Gastrocnemius medialis (tissue), 4 donors: ENCODE results near the gene STEAP1.

Experiments
- POLR2A ChIP-seq, 2 donors: fragments of 450-650 bp; IDR thresholded peaks; one replicate each; pipeline ENCODE4 v1.6.1; 2017; ENCODE audit warnings: antibody characterized with exemption in 2 of 2, mild to moderate bottlenecking in 2 of 2, moderate library complexity in 2 of 2
- TF ChIP-seq, protein P1 (sequence below), 5 experiments: fragments of 450-650 bp in 3 of 5; fragments of 200-600 bp in 2 of 5; sonication (generic) in 2 of 5; IDR thresholded peaks in 4 of 5; conservative IDR thresholded peaks in 1 of 5; 1 replicate in 4 of 5; 2 replicates in 1 of 5; pipeline ENCODE4 v1.5.1; 2016 to 2019; ENCODE audit warnings: antibody characterized with exemption in 5 of 5, mild to moderate bottlenecking in 3 of 5, moderate library complexity in 3 of 5

DNA sequence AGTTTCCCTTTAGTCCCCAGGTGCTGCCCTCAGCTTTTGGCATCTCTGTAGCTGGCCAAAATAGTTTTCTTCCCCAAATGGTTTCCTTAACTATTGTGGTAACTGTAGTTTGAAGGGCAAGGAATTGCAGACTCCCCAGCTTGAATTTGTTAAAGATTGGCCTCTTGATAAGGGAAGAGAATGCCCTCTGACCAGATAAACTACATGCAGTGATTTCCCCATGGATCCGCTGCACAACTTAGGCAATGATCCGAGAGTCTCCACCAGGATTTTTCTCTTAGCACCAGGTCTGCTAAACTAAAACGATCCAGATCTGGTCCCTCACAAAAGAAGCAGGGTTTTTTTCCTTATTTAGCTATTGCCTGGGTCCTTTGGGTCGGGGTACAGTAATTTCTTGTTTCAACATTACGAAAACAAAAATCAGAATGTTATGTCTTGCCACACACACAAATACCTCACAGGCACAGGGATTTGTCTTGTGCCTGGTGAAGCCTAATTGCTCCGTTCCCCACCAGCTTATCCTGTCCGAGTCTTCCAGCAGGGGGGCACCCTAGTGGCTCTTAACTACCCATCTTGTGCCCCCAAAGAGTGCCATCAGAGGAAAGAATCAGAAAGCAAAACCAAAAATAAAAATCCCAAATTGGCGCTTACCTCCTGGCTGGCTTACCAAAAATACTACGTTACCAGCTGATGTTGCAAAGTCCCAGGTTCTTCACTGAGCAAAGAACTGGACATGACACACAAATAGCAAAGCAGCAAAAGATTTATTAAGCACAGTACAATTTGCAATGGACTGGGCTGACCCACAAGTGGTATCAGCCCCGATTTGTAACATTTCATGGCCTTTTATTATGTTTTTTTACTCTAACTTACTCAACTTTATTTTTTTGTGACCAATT lies 40.9 kb downstream of the STEAP1 start:
- no peak for TF ChIP-seq POLR2A (IDR thresholded peaks at IDR 0.05)
- TF ChIP-seq, protein P1, sequence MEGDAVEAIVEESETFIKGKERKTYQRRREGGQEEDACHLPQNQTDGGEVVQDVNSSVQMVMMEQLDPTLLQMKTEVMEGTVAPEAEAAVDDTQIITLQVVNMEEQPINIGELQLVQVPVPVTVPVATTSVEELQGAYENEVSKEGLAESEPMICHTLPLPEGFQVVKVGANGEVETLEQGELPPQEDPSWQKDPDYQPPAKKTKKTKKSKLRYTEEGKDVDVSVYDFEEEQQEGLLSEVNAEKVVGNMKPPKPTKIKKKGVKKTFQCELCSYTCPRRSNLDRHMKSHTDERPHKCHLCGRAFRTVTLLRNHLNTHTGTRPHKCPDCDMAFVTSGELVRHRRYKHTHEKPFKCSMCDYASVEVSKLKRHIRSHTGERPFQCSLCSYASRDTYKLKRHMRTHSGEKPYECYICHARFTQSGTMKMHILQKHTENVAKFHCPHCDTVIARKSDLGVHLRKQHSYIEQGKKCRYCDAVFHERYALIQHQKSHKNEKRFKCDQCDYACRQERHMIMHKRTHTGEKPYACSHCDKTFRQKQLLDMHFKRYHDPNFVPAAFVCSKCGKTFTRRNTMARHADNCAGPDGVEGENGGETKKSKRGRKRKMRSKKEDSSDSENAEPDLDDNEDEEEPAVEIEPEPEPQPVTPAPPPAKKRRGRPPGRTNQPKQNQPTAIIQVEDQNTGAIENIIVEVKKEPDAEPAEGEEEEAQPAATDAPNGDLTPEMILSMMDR (IDR thresholded peaks at IDR 0.05 in 4 of 5, conservative IDR thresholded peaks at IDR 0.05 in 1 of 5): no peak
